HG02973 (cell line): ENCODE data around the gene ZNF888.
"Not testable (repeated sequence)": the region's sequence is repeated elsewhere in the genome, so short reads cannot be mapped to it uniquely, and the experiment has no call there.

Experiments used
- ATAC-seq: cut with Tn5 transposase; IDR thresholded peaks from one replicate; pipeline ENCODE4 v1.9.1; 2021; ENCODE audit warnings: moderate library complexity; ENCODE audit not compliant: unreplicated experiment

ZNF888 gene

DNA sequence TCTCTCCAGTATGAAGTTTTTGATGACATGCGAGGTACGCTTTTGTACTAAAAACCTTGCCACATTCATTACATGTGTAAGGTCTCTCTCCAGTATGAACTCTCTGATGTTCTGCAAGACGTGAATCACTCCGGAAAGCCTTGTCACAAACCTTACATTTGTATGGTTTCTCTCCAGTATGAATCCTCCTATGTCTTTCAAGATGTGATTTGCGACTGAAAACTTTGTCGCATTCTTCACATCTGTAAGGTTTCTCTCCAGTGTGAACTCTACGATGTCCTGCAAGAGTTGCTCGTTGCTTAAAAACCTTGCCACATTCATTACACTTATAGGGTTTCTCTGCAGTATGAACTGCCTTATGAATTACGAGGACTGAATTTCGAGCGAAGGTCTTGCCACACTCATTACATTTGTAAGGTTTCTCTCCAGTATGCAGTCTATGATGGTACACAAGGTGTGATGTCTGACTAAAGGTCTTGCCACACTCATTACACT, 42.3 kb downstream of the ZNF888 start:
- ATAC-seq, result no peak

DNA sequence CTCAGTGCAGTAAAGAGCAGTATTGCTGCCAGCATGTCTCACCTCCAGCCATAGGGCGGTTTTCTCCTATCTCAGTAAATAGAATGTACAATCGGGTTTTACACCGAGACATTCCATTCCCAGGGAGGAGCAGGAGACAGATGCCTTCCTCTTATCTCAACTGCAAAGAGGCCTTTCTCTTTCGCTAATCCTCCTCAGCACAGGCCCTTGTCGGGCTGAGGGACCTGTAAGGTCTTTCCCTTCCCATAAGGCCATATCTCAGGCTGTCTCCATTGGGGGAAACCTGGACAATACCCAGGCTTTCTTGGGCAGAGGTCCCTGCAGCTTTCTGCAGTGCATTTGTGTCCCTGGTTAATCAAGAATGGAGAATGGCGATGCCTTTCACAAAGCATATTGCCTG, 50.2 kb downstream of the ZNF888 start:
- not testable (repeated sequence) for ATAC-seq

DNA sequence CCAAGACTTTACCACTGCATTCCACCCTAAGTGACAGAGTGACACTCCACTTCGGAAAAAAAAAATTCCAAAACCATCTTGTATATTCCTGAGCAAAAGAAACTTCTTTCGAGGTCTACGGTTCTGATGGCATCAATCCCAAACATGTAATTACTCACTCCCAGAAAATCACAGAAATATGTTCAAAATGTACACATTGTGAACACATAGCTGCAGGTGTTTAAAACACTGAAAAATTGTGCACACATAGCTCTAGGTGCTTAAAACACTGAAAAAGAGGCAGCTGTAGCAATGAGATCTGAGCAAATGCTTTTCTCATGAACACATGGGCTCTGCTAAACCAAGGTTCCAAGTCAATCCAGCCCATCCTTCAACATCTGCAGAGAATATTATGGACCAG, 51.8 kb downstream of the ZNF888 start:
- no peak for ATAC-seq

DNA sequence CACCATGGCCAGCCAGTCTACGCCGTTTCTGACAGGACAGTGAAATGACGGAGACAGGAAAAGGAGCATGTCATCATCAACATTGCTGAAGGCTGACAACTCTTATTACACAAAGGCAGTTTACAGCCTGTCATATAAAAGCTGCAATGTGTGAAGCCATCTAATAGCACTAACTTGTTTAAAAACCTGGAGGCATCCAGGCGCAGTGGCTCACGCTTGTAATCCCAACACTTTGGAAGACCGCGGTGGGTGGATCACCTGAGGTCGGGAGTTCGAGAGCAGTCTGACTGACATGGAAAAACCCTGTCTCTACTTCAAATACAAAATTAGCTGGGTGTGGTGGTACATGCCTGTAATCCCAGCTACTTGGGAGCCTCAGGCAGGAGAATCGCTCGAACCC, 55.2 kb downstream of the ZNF888 start:
- not testable (repeated sequence) for ATAC-seq

DNA sequence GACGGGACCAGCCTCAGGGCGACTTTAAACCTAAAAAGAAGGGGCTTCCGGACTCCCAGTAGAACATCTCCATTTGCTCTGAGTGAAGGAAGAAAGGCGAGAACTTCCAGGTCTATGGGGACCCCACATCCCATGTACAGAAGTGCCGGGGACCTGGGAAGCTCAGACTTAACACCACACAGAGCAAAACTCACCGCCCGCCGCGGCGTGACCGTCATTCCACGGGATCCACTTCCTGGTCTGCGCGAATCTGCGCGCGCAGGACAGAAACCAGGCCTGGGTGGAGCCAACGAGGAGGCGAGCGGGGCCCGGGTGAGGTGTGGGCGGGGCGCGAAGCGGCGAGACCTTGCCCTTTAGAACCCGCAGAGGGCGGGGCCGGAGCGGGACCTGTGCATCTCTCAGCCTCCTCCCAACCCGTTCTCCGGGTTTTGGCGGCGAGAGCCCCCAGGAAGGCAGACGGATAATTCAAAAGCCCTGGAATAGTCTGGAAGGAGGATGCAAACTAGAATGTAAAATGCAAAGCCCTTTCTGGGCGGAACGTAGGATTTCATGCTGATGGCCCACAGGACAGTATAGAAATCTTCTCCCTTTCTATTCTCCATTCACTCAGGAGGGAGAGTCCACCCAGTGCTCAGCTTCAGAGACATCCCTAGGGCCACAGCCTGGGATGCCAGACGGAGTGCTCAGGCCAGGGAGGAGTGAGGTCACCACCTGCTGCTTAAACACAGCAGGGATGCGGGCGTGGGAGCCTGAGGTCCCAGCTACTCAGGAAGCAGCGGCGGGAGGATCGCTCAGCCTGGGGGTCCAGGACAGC, 65.6 kb downstream of the ZNF888 start, which contains the start of gene ZNF468:
Gene ZNF468 (minus strand): TSS at position 242 of the 814 bp plus-strand sequence. CDS start 3,347 bp downstream, outside the sequence.
- ATAC-seq, result peak; percentile 95

DNA sequence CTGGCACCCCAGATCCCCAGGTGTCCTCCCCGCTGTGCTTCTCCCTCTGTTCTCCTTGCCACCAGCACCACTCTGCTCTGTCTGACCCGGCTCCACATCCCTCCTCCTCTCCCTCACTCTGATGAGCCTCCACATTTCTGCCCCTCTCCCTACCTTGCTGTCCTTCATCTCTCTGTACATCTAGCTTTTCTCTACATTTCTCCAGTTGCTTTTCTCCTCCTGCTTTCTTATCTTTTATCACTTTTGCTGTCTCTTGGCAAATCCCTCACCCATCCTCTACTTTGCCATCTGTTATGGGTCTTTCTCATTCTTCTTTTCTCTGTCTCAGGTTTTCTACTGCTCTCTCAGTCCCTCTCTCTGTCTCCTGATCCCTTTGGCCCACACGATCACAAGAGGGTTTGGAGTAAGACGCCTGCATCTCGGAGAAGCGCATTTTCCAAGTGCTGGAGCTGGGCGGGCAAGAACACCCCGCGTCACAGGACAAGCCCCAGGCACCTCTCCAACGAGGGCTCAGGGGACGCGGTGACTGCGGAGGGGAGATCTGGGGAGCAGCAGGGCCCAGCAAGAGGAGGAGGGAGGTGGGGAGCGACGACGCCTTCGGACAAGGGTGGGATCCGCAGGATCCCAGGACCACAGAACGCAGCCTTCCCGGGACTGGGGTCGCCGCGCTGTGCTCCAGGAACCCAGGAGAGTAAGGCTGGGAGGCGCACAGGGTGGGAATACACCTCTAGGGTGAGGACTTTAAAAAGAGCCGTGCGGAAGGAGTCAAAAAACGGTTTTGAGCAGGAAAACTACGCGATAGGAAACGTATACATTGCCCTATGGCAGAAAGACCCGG, 66.5 kb downstream of the ZNF888 start:
- peak; percentile 13 for ATAC-seq
